IMR-90 (cell line): ENCODE measurements around the gene MCRIP2. TPM values are rescaled to one million over a fixed set of nuclear protein-coding genes. Genes with fewer than 3 reads are reported as not detected.

Source experiments
- ATAC-seq: fragments of 200-7000 bp; cut with Tn5 transposase; 2 replicates; pipeline ENCODE4 v1.9.1; 2020; ENCODE audit warnings: low read depth, mild to moderate bottlenecking, moderate library complexity
- BruUV-seq: library from RNA; stranded (reverse); fragments of 400-500 nt; replicated peaks from 2 replicates; lab custom pipeline; 2021; lab: Mats Ljungman, UMichigan
- CTCF ChIA-PET: fragments of 300-600 bp; formaldehyde crosslinking; extraction: SDS; loops from one replicate; lab custom pipeline; 2021; ENCODE audit warnings: antibody characterized with exemption; lab: Yijun Ruan, JAX
- POLR2A ChIA-PET: fragments of 300-600 bp; sonication (Branson Sonifier 250); formaldehyde crosslinking; loops from one replicate; lab custom pipeline; 2022; ENCODE audit warnings: antibody characterized with exemption; ENCODE audit not compliant: unreplicated experiment; lab: Charles Lee
- DNase-seq: peaks from one replicate; pipeline ENCODE4 v3.0.0; 2013
- H2AFZ ChIP-seq: replicated peaks from 2 replicates; pipeline ENCODE3; 2013; ENCODE audit warnings: low read length, mild to moderate bottlenecking; ENCODE audit not compliant: poor library complexity
- H2AK5ac ChIP-seq: 2 replicates; pipeline ENCODE4 v1.6.1; 2013; ENCODE audit warnings: low read depth, low read length, inconsistent platforms
- H2AK9ac ChIP-seq: replicated peaks from 2 replicates; pipeline ENCODE3; 2013; ENCODE audit warnings: mild to moderate bottlenecking, low read depth, low read length, moderate library complexity; ENCODE audit not compliant: poor library complexity
- H2BK120ac ChIP-seq: 2 replicates; pipeline ENCODE4 v1.6.1; 2013; ENCODE audit warnings: low read depth, low read length, inconsistent platforms
- H2BK15ac ChIP-seq: 3 replicates; pipeline ENCODE4 v1.6.1; 2013; ENCODE audit warnings: low read depth, low read length, inconsistent platforms
- H2BK20ac ChIP-seq: 2 replicates; pipeline ENCODE4 v1.6.1; 2013; ENCODE audit warnings: low read depth, mild to moderate bottlenecking, inconsistent platforms, low read length, moderate library complexity
- H2BK5ac ChIP-seq: 2 replicates; pipeline ENCODE4 v1.6.1; 2013; ENCODE audit warnings: mild to moderate bottlenecking, low read depth, low read length, inconsistent platforms; ENCODE audit not compliant: poor library complexity, severe bottlenecking
- H3K14ac ChIP-seq: replicated peaks from 2 replicates; pipeline ENCODE4 v1.6.1; 2013; ENCODE audit warnings: low read depth, low read length, inconsistent platforms
- H3K18ac ChIP-seq: 2 replicates; pipeline ENCODE4 v1.6.1; 2013; ENCODE audit warnings: low read depth, low read length, control low read depth
- H3K23ac ChIP-seq: 2 replicates; pipeline ENCODE4 v1.6.1; 2013; ENCODE audit warnings: low read depth, low read length, inconsistent platforms
- H3K27ac ChIP-seq: 2 replicates; pipeline ENCODE4 v1.5.1; 2013; ENCODE audit warnings: mild to moderate bottlenecking, control low read depth, low read length; ENCODE audit not compliant: insufficient read depth
- H3K27me3 ChIP-seq: 2 replicates; pipeline ENCODE4 v1.6.1; 2013; ENCODE audit warnings: low read length; ENCODE audit not compliant: control insufficient read depth, insufficient read depth
- H3K36me3 ChIP-seq: 2 replicates; pipeline ENCODE4 v1.6.1; 2013; ENCODE audit warnings: low read length, mixed read lengths; ENCODE audit not compliant: control insufficient read depth, insufficient read depth
- H3K4ac ChIP-seq: 2 replicates; pipeline ENCODE4 v1.6.1; 2013; ENCODE audit warnings: low read depth, low read length, inconsistent platforms
- H3K4me1 ChIP-seq: 2 replicates; pipeline ENCODE4 v1.6.1; 2013; ENCODE audit warnings: low read length, mixed read lengths; ENCODE audit not compliant: control insufficient read depth, insufficient read depth
- H3K4me2 ChIP-seq: 2 replicates; pipeline ENCODE4 v1.6.1; 2013; ENCODE audit warnings: low read depth, mild to moderate bottlenecking, control low read depth, low read length, moderate library complexity
- H3K4me3 ChIP-seq: 2 replicates; pipeline ENCODE4 v1.5.1; 2013; ENCODE audit warnings: low read depth, mild to moderate bottlenecking, control low read depth, low read length, moderate library complexity; ENCODE audit not compliant: insufficient read depth
- H3K56ac ChIP-seq: 2 replicates; pipeline ENCODE4 v1.6.1; 2013; ENCODE audit warnings: low read length, inconsistent platforms; ENCODE audit not compliant: insufficient read depth; ENCODE audit errors: extremely low read depth
- H3K79me1 ChIP-seq, 2 experiments: 2 replicates each; pipeline ENCODE4 v1.6.1; 2013; ENCODE audit warnings: low read length in 2 of 2, inconsistent platforms in 1 of 2, low read depth in 1 of 2
- H3K9ac ChIP-seq: 2 replicates; pipeline ENCODE4 v1.6.1; 2013; ENCODE audit warnings: low read depth, low read length, control low read depth
- H3K9me1 ChIP-seq: 2 replicates; pipeline ENCODE4 v1.6.1; 2013; ENCODE audit warnings: low read length, inconsistent platforms; ENCODE audit not compliant: insufficient read depth
- H3K9me3 ChIP-seq: 2 replicates; pipeline ENCODE4 v1.6.1; 2013; ENCODE audit warnings: low read length; ENCODE audit not compliant: control insufficient read depth, insufficient read depth
- H4K20me1 ChIP-seq: 2 replicates; pipeline ENCODE4 v1.6.1; 2013; ENCODE audit warnings: low read length, inconsistent platforms; ENCODE audit not compliant: insufficient read depth
- H4K5ac ChIP-seq: 2 replicates; pipeline ENCODE4 v1.6.1; 2013; ENCODE audit warnings: mild to moderate bottlenecking, low read depth, low read length, control low read depth
- H4K8ac ChIP-seq, 2 experiments: 2 replicates each; pipeline ENCODE4 v1.6.1; 2013; ENCODE audit warnings: low read depth in 2 of 2, low read length in 2 of 2, control low read depth in 1 of 2, inconsistent platforms in 1 of 2
- H4K91ac ChIP-seq: 2 replicates; pipeline ENCODE4 v1.6.1; 2013; ENCODE audit warnings: low read depth, low read length, inconsistent platforms; ENCODE audit not compliant: insufficient read depth
- CEBPB ChIP-seq: IDR thresholded peaks from 2 replicates; pipeline ENCODE4 v1.6.1; 2012; ENCODE audit warnings: low read depth, low read length, improper control_type of control experiment
- CHD1 ChIP-seq: IDR thresholded peaks from 2 replicates; pipeline ENCODE4 v1.6.1; 2012; ENCODE audit warnings: low read depth, low read length, improper control_type of control experiment
- CTCF ChIP-seq: conservative IDR thresholded peaks from 2 replicates; pipeline ENCODE4 v1.5.1; 2012; ENCODE audit warnings: mild to moderate bottlenecking, low read depth, low read length, improper control_type of control experiment
- MAFK ChIP-seq: IDR thresholded peaks from 2 replicates; pipeline ENCODE4 v1.6.1; 2012; ENCODE audit warnings: low read depth, low read length, improper control_type of control experiment
- RFX5 ChIP-seq: IDR thresholded peaks from 2 replicates; pipeline ENCODE4 v1.8.0; 2012; ENCODE audit warnings: low read depth, mild to moderate bottlenecking, low read length, moderate library complexity
- SMC3 ChIP-seq: fragments of 150-350 bp; IDR thresholded peaks from 2 replicates; pipeline ENCODE4 v1.6.1; 2016; ENCODE audit warnings: low read depth, mild to moderate bottlenecking, antibody characterized with exemption, low read length, moderate library complexity
- WGBS, 2 experiments: methylation state at CpG; one replicate each; pipeline versions ENCODE4 v1.1.5 to v1.1.7; 2013; ENCODE audit warnings: missing lambda C conversion rate in 2 of 2; ENCODE audit not compliant: insufficient read length in 1 of 2; ENCODE audit errors: extremely low coverage in 2 of 2; 5-methylcytosine and 5-hydroxymethylcytosine counted together
- dilution Hi-C: fragments of 300-500 bp; cut with HindIII; formaldehyde crosslinking; loops from one replicate; pipeline ENCODE4 v1.14.3; 2018; ENCODE audit warnings: low sequenced_read_pairs; ENCODE audit not compliant: unreplicated experiment
- in situ Hi-C: fragments of 300-500 bp; cut with MboI; formaldehyde crosslinking; loops from 3 replicates; pipeline ENCODE4 v1.14.3; 2019; ENCODE audit warnings: low sequenced_read_pairs, inconsistent platforms, mixed read lengths
- intact Hi-C: fragments of 100-400 bp; cut with micrococcal nuclease; formaldehyde crosslinking; loops from 2 replicates; pipeline ENCODE4 v1.10.0; 2022
- polyA plus RNA-seq, 3 experiments: library from polyadenylated mRNA; depleted of rRNA; stranded (reverse); fragments of >200 nt; gene quantifications; 2 replicates each; pipeline ENCODE4 v1.2.3, GENCODE V29; 2012; ENCODE audit warnings: low replicate concordance in 1 of 3
- total RNA-seq: library from RNA; depleted of rRNA; stranded (reverse); fragments of >200 nt; gene quantifications from 2 replicates; pipeline ENCODE4 v1.2.3, GENCODE V29; 2012

Gene MCRIP2
- total and polyA plus RNA-seq, 2 of the 4 experiments (the other 2 are of a cell fraction), result 6.3 to 19.6 TPM

- Histone ChIP-seq H3K23ac (peak overlapping the region; percentile 53; the same call in 1 of the 2 replicates), H2AFZ (peak overlapping the region; percentile 93), H4K91ac (no peak overlapping the region), H3K9me1 (peaks cover 15% of the 10 kb centered on the region), H3K4me1 (peaks cover 22% of the 10 kb centered on the region), H3K79me1 (peaks cover 9 to 40% of the 10 kb centered on the region in 2 experiments; a peak in 3 of 4 replicates), H4K8ac (peak overlapping the region; percentile 74 to 86; a peak in 2 of 4 replicates), H3K36me3 (peaks cover 27% of the 10 kb centered on the region), H3K9ac (peak overlapping the region; percentile 80), H2AK5ac (no peak overlapping the region), H3K4ac (peak overlapping the region; percentile 83; the same call in 1 of the 2 replicates), H4K20me1 (peaks cover 34% of the 10 kb centered on the region), H2AK9ac (peak overlapping the region; percentile 95), H3K27ac (peak overlapping the region; percentile 82), H3K4me3 (peak overlapping the region; percentile 96), H2BK5ac (peak overlapping the region; percentile 74), H3K14ac (peak overlapping the region; percentile 76), H3K56ac (no peak overlapping the region), H4K5ac (peak overlapping the region; percentile 54; the same call in 1 of the 2 replicates), H3K4me2 (peak overlapping the region; percentile 98), H2BK20ac (no peak overlapping the region), H3K9me3 (no peaks in the 10 kb centered on the region), H3K18ac (no peak overlapping the region), H2BK15ac (no peak overlapping the region), H2BK120ac (no peak overlapping the region), H3K27me3 (no peaks in the 10 kb centered on the region)
- POLR2A ChIA-PET, result no interaction called here
- peak; percentile 2 for ATAC-seq
- BruUV-seq, result no TSS peak
- WGBS, 2 experiments, result 1% methylated on average over 24 of the region's 38 CpGs; no CpG with 5 or more reads in 1 of the 2 experiments
- intact Hi-C loops (no loop called here), in situ Hi-C loops (no loop called here), dilution Hi-C loops (no loop called here)
- no peak for DNase-seq
- TF ChIP-seq CHD1 (no peak), MAFK (no peak), SMC3 (no peak), RFX5 (no peak), CTCF (no peak), CEBPB (no peak)
- CTCF ChIA-PET, result no interaction called here
Observed at GRCh38 chr16:680625-680945, 39.0 kb downstream of the MCRIP2 start.
